Calu3 (cell line): ENCODE results near the gene ABHD10. TPM values are rescaled to one million over a fixed set of nuclear protein-coding genes. Genes with fewer than 3 reads are reported as not detected.

Source experiments
- BruUV-seq: library from RNA; stranded (reverse); fragments of 400-500 nt; replicated peaks from 2 replicates; lab custom pipeline; 2021; lab: Mats Ljungman, UMichigan
- CTCF ChIA-PET: fragments of 300-600 bp; sonication (Branson Sonifier 250); formaldehyde crosslinking; loops from one replicate; lab custom pipeline; 2022; ENCODE audit warnings: antibody characterized with exemption; lab: Charles Lee
- DNase-seq: peaks from one replicate; pipeline ENCODE4 v3.0.0; 2022
- H3K27ac Mint-ChIP-seq: one replicate; pipeline ENCODE4 v1.8.0; 2022; ENCODE audit warnings: mixed read lengths; ENCODE audit not compliant: unreplicated experiment
- H3K27me3 Mint-ChIP-seq: one replicate; pipeline ENCODE4 v1.8.0; 2022; ENCODE audit warnings: mixed read lengths; ENCODE audit not compliant: unreplicated experiment
- H3K36me3 Mint-ChIP-seq: one replicate; pipeline ENCODE4 v1.8.0; 2022; ENCODE audit warnings: mild to moderate bottlenecking, moderate library complexity, mixed read lengths; ENCODE audit not compliant: insufficient read depth, unreplicated experiment
- H3K4me1 Mint-ChIP-seq: one replicate; pipeline ENCODE4 v1.8.0; 2022; ENCODE audit warnings: mild to moderate bottlenecking, low read depth, mixed read lengths; ENCODE audit not compliant: unreplicated experiment
- H3K4me3 Mint-ChIP-seq: one replicate; pipeline ENCODE4 v1.8.0; 2022; ENCODE audit warnings: mild to moderate bottlenecking, low read depth, moderate library complexity, mixed read lengths; ENCODE audit not compliant: unreplicated experiment
- H3K9me3 Mint-ChIP-seq: one replicate; pipeline ENCODE4 v1.8.0; 2022; ENCODE audit warnings: low read depth, mixed read lengths; ENCODE audit not compliant: unreplicated experiment
- intact Hi-C: fragments of 100-400 bp; cut with micrococcal nuclease; formaldehyde crosslinking; loops from one replicate; pipeline ENCODE4 v1.10.0; 2022; ENCODE audit not compliant: unreplicated experiment
- total RNA-seq: library from RNA; stranded (reverse); gene quantifications from 2 replicates; pipeline ENCODE4 v1.2.3, GENCODE V29; 2022
- TF ChIP-seq, protein P1 (sequence below): fragments of 200-600 bp; IDR thresholded peaks from one replicate; pipeline ENCODE4 v1.8.0; 2022; ENCODE audit warnings: antibody characterized with exemption; ENCODE audit not compliant: unreplicated experiment

The ABHD10 gene
- total RNA-seq, 1 experiment from 2014 or later: 26.4 TPM

DNA sequence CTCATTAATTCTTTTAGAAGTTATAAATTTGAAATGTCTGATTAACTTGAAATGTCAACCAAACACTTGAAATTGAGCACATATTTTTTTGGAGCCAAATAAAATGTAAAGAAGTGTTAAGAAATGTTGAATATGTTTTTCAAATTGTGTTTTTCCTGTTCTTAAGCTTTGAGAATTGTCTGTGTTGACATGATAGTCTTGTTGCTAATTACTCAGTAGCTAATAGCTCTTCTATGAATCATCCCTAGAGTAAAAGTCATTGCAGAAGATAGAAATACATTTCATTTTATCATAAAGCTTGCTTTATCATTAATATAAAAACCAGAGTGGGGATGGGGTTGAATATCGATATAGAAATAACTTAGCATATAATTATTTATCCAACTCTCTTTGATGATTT, 41.9 kb upstream of the ABHD10 start:
- no TSS peak for BruUV-seq
- Mint-ChIP-seq H3K4me3 (no peak overlapping the region), H3K27ac (peak overlapping the region; percentile 95), H3K27me3 (no peaks in the 10 kb centered on the region), H3K4me1 (peaks cover 35% of the 10 kb centered on the region), H3K9me3 (no peaks in the 10 kb centered on the region), H3K36me3 (peaks cover 6% of the 10 kb centered on the region)
- CTCF ChIA-PET: interaction anchor here (0.6 to 1.9 kb wide), 4 partner anchors 19 to 233 kb away, joined by 3 to 5 read pairs (median 3); no protein-coding TSS in a partner anchor
- no peak for DNase-seq
- TF ChIP-seq, protein P1, sequence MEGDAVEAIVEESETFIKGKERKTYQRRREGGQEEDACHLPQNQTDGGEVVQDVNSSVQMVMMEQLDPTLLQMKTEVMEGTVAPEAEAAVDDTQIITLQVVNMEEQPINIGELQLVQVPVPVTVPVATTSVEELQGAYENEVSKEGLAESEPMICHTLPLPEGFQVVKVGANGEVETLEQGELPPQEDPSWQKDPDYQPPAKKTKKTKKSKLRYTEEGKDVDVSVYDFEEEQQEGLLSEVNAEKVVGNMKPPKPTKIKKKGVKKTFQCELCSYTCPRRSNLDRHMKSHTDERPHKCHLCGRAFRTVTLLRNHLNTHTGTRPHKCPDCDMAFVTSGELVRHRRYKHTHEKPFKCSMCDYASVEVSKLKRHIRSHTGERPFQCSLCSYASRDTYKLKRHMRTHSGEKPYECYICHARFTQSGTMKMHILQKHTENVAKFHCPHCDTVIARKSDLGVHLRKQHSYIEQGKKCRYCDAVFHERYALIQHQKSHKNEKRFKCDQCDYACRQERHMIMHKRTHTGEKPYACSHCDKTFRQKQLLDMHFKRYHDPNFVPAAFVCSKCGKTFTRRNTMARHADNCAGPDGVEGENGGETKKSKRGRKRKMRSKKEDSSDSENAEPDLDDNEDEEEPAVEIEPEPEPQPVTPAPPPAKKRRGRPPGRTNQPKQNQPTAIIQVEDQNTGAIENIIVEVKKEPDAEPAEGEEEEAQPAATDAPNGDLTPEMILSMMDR: no peak
- intact Hi-C loops: no loop called here

DNA sequence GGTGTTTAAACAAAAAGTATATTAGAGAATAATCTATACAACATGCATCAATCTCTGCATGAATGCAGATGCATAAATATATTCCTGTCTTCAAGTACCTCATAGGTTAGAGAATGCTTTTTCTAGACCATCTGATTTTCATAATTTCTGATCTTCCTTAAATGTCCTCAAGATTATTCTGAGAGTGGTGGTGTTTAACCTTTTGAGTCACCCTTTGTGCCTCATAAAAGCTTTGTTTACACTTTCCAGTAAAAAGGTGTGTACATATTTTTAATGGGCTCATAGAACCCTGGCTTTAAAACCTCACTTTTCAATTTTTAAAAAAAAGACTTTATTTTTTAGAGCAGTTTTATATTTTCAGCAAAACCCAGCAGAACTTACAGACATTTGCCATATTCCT, 41.0 kb upstream of the ABHD10 start:
- CTCF ChIA-PET: interaction anchor here (0.6 kb wide), 1 partner anchor 234 kb away, joined by 3 read pairs; no protein-coding TSS in a partner anchor
- peaks cover 28% of the 10 kb centered on the region for H3K4me1 Mint-ChIP-seq
- BruUV-seq: no TSS peak
- H3K9me3 Mint-ChIP-seq: no peaks in the 10 kb centered on the region
- intact Hi-C loops: no loop called here
- H3K4me3 Mint-ChIP-seq: no peak overlapping the region
- TF ChIP-seq, protein P1: no peak
- no peaks in the 10 kb centered on the region for H3K27me3 Mint-ChIP-seq
- H3K36me3 Mint-ChIP-seq: peaks cover 7% of the 10 kb centered on the region
- DNase-seq: no peak
- no peak overlapping the region for H3K27ac Mint-ChIP-seq

DNA sequence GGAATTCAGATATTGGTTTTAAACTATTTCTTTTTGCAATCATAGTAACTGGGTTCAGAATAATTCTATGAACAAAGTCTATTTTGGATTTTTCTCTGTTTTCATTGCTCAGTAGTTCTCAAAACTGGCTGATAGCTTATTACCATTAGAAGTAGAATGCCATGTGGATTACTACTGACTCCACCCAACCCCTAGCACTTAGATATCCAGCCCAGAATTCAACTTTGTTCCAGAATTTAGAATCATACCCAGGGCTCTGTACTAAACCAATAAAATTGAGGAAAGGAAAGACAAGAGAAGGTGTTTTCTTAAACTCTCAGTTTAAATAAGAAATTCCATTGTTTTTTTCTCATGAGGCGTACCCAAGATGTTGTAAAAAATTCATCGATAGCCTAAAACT, 39.0 kb upstream of the ABHD10 start:
- no peak overlapping the region for H3K4me3 Mint-ChIP-seq
- H3K27me3 Mint-ChIP-seq: no peaks in the 10 kb centered on the region
- intact Hi-C loops: no loop called here
- no TSS peak for BruUV-seq
- CTCF ChIA-PET: no interaction called here
- TF ChIP-seq, protein P1: no peak
- peaks cover 7% of the 10 kb centered on the region for H3K36me3 Mint-ChIP-seq
- peaks cover 27% of the 10 kb centered on the region for H3K4me1 Mint-ChIP-seq
- DNase-seq: no peak
- H3K27ac Mint-ChIP-seq: no peak overlapping the region
- no peaks in the 10 kb centered on the region for H3K9me3 Mint-ChIP-seq

- no peak for DNase-seq
- CTCF ChIA-PET: no interaction called here
- H3K4me1 Mint-ChIP-seq: peaks cover 9% of the 10 kb centered on the region
- no peak overlapping the region for H3K4me3 Mint-ChIP-seq
- no peak overlapping the region for H3K27ac Mint-ChIP-seq
- intact Hi-C loops: no loop called here
- H3K27me3 Mint-ChIP-seq: no peaks in the 10 kb centered on the region
- no TSS peak for BruUV-seq
- no peaks in the 10 kb centered on the region for H3K9me3 Mint-ChIP-seq
- peaks cover 7% of the 10 kb centered on the region for H3K36me3 Mint-ChIP-seq
- TF ChIP-seq, protein P1: no peak
Measured at GRCh38 chr3:111943533-111943932, 35.3 kb upstream of the ABHD10 start.
